ENCODE results near the gene UBE2E1.

UBE2E1 gene

DNA sequence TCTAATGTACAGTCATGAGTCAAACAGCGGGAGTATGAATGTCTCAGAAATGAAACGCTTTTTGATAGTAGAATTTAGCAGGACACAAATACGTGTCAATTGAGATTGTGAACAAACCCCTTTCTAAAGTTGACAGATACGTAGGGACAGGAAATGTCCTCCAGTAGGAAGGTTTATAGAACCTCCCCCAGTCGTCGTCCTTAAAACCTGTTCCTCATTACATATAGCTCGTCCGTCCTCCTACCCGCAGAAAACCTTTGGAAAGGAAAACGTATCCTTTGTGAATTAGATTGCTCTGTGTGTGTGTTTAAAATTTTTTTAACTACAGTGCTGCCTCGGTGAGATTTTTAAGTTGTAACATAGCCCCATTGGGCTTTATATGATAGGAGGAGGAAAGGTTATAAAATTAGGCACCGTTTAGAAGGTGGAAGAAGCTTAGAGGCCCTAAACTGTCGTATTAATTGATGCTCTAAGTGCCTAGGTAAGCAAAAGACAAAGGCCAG, 4.1 kb downstream of the UBE2E1 start:
- peak overlapping the region; percentile 71 for H3K4me3 ChIP-seq (ENCODE audit: control insufficient read depth, low read depth, low read length)
- no peak for DNase-seq (ENCODE audit: low read depth)
- TF ChIP-seq, protein P1, sequence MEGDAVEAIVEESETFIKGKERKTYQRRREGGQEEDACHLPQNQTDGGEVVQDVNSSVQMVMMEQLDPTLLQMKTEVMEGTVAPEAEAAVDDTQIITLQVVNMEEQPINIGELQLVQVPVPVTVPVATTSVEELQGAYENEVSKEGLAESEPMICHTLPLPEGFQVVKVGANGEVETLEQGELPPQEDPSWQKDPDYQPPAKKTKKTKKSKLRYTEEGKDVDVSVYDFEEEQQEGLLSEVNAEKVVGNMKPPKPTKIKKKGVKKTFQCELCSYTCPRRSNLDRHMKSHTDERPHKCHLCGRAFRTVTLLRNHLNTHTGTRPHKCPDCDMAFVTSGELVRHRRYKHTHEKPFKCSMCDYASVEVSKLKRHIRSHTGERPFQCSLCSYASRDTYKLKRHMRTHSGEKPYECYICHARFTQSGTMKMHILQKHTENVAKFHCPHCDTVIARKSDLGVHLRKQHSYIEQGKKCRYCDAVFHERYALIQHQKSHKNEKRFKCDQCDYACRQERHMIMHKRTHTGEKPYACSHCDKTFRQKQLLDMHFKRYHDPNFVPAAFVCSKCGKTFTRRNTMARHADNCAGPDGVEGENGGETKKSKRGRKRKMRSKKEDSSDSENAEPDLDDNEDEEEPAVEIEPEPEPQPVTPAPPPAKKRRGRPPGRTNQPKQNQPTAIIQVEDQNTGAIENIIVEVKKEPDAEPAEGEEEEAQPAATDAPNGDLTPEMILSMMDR (IDR thresholded peaks at IDR 0.05; ENCODE audit: control insufficient read depth, insufficient read depth, low read depth, low read length, missing control alignments) = no peak

DNA sequence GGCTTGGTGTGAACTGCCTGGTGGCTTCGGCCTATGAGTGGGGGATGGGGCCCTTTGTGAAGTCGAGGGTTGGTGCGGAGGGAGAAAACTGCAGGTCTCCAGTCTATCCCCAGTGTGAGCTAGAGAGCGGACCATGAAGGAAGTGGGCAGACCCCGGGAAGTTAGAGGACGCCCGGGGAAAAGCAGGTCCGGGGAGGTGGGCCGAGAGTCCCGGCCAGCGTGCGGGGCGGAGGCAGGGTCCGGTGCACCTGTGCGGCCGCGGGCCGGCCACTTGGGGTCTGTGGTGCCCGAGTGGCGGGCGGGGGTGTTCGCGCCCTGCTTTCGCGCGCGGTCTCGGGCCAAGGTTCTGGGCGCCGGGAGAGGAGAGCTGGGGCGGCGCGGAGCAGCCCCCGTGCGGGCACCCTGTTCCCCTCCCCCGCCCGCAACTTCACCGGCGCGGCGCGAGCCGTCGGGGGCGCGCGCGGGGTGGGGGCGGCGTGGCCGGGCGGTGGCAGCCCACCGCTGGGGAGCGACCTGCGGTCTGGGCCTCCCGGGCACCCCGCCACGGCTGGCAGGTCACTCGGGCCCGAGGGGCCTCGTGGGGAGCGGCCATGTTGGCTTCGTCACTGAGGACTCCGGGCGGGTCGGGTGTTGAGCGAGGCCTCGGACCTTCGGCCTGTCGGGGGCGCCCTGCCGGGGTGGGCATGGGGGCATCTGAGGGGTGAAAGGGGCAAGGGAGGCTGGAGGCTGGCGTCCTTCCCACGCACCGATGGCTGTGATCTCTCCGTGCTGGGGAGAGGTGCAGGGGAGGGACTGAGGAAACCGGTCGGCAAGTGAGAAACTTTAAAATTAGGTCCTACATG, 4.8 kb downstream of the UBE2E1 start:
- DNase-seq (ENCODE audit: low read depth) = no peak

DNA sequence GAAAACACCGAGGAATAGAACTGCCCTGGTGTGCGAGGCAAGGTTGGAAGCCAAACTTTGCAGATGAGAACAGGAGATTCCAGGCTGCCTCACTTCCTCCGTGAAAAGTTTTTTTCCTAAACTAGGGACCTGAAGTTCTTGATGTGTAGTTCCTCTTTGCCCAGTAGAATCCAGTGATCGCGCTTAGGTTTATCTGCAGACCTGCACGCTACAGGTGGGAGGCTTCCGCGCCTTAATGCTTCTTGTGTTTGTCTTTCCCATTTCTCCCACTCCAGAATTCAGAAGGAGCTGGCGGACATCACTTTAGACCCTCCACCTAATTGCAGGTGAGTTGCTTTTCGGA, 5.4 kb downstream of the UBE2E1 start:
- H3K4me3 ChIP-seq (ENCODE audit: control insufficient read depth, low read depth, low read length) = peak overlapping the region; percentile 71
- TF ChIP-seq, protein P1 (IDR thresholded peaks at IDR 0.05; ENCODE audit: control insufficient read depth, insufficient read depth, low read depth, low read length, missing control alignments) = no peak
- no peak for DNase-seq (ENCODE audit: low read depth)

More for the DNA sequence above, 4.8 kb downstream of the UBE2E1 start:
- TF ChIP-seq, protein P1 (IDR thresholded peaks at IDR 0.05; ENCODE audit: control insufficient read depth, insufficient read depth, low read depth, low read length, missing control alignments) = peak; percentile 17
- H3K4me3 ChIP-seq (ENCODE audit: control insufficient read depth, low read depth, low read length) = peak overlapping the region; percentile 71

DNA sequence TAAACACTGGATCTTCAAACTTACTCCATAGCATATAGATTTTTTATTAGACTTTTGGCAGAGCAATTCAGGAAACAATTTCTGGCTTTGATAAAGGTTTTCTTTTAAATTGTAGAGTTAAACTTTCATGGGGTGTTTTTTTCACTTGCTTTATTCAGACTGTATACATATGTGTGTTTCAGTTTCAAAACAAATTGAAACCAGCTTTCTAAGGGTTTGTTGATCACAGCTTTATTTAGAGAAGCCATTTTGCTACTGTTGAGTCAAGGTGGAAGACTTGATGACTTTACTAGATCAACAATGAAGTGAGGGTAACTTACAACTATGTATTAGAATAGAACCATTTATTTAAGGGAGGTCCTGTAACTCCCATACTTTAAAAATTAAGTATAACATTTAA, 6.2 kb downstream of the UBE2E1 start:
- TF ChIP-seq, protein P1 (IDR thresholded peaks at IDR 0.05; ENCODE audit: control insufficient read depth, insufficient read depth, low read depth, low read length, missing control alignments) = no peak

DNA sequence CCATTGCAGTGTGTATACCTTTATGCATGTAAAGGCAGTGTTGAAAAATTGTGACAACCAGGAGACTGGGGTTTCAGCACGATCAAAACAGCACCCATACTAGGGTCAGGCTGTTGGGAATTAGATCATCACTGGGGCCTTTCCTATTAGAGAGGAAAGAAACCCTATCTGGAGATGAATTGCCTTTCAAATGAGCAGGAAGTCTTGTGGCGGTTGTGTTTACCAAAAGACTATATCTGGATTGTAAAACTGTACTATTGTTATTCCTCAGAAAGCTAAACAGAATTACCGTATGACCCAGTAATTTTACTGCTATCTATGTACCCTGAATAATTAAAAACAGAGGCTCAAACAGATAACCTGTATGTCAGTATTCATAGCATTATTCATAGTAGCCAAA, 10.1 kb downstream of the UBE2E1 start:
- TF ChIP-seq, protein P1 (IDR thresholded peaks at IDR 0.05; ENCODE audit: control insufficient read depth, insufficient read depth, low read depth, low read length, missing control alignments) = no peak
- no peak for DNase-seq (ENCODE audit: low read depth)
- H3K4me3 ChIP-seq (ENCODE audit: control insufficient read depth, low read depth, low read length) = no peak overlapping the region

More for the DNA sequence above, 6.2 kb downstream of the UBE2E1 start:
- no peak overlapping the region for H3K4me3 ChIP-seq (ENCODE audit: control insufficient read depth, low read depth, low read length)
- DNase-seq (ENCODE audit: low read depth) = no peak

DNA sequence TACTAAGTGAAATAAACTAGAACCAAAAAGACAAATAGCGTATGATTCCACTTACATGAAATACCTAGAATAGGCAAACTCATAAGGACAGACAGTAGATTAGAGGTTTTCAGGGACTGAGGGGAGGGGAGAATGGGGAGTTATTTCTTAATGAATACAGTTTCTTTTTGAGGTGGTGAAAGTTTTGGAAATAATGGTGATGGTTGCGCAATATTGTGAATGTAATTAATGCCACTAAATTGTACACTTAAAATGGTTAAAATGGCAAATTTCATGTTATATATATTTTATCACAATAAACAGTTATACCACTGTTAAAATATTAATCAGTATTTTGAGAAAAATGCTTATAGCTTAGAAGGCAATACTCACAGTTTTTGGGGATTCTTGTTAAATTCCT, 11.0 kb downstream of the UBE2E1 start:
- TF ChIP-seq, protein P1 (IDR thresholded peaks at IDR 0.05; ENCODE audit: control insufficient read depth, insufficient read depth, low read depth, low read length, missing control alignments) = no peak
- no peak for DNase-seq (ENCODE audit: low read depth)
- no peak overlapping the region for H3K4me3 ChIP-seq (ENCODE audit: control insufficient read depth, low read depth, low read length)
